ENCODE data around the gene SMPD4. TPM values are rescaled to one million over a fixed set of nuclear protein-coding genes. Genes with fewer than 3 reads are reported as not detected.
A peak's percentile ranks its signal among the peaks of the same experiment; 100 is the strongest.
"Not testable (repeated sequence)": the region's sequence is repeated elsewhere in the genome, so short reads cannot be mapped to it uniquely, and the experiment has no call there.

Gene SMPD4
- total RNA-seq, 2 donors from 2014 or later, result 49.6 to 105 TPM

DNA sequence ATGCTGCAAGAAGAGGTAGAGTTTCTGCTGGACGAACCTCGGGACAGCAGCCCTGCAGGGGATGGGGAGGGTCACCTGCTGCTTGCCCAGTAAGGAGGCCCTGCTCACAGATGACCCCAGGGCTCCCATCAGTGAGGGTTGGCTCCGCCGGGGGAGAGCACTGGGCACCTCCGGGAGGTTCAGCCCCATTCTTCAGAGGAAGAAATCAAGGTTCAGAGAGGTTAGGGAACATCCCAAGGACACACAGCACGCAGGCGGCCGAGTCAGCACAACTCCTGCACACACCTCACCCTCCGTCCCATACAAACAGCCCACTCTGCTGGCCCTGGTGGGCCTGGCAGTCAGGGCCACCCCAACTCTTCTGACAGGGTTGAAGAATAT is 24.8 kb downstream of the SMPD4 start:
- no peaks in the 10 kb centered on the region for H3K27me3 Mint-ChIP-seq
- H3K9me3 Mint-ChIP-seq, result no peaks in the 10 kb centered on the region
- no peak overlapping the region for H3K4me3 Mint-ChIP-seq
- H3K36me3 Mint-ChIP-seq (ENCODE audit: low read depth), result peaks cover 51% of the 10 kb centered on the region
- peaks cover 5% of the 10 kb centered on the region for H3K4me1 Mint-ChIP-seq
- ATAC-seq (replicated peaks), result no peak
- H3K27ac Mint-ChIP-seq, result no peak overlapping the region

DNA sequence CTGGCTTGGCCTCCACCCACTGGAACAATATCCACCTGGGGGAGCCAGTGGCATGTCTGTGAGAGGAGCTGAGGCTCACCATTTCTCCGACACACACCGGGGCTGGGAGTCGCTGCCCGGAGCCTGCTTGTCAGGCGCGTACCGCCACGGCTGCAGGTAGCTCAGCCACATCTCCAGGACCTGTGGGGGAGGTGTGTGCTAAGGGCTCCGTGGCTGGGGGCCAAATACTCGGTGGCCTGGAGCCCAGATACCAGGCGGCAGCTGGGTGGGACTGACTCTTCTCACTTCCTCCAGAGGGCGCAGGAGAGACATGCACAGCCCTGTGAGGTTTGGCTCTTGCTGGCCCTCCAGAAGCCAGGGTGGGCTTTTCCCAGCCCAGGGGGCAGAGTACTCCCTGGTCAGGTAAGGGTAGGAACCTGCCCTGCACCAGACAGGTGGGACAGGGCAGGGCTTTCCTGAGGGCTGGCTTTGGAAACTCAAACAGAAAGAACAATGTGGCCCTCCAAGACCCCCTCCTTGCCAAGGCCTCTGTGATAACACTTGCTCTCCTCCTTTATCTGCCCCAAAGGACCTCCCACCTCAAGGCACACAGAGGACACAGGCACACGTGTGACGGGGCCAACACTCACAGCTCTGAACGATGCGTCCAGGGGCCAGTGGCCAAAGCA is 25.3 kb downstream of the SMPD4 start:
- H3K4me3 Mint-ChIP-seq, result not testable (repeated sequence)

DNA sequence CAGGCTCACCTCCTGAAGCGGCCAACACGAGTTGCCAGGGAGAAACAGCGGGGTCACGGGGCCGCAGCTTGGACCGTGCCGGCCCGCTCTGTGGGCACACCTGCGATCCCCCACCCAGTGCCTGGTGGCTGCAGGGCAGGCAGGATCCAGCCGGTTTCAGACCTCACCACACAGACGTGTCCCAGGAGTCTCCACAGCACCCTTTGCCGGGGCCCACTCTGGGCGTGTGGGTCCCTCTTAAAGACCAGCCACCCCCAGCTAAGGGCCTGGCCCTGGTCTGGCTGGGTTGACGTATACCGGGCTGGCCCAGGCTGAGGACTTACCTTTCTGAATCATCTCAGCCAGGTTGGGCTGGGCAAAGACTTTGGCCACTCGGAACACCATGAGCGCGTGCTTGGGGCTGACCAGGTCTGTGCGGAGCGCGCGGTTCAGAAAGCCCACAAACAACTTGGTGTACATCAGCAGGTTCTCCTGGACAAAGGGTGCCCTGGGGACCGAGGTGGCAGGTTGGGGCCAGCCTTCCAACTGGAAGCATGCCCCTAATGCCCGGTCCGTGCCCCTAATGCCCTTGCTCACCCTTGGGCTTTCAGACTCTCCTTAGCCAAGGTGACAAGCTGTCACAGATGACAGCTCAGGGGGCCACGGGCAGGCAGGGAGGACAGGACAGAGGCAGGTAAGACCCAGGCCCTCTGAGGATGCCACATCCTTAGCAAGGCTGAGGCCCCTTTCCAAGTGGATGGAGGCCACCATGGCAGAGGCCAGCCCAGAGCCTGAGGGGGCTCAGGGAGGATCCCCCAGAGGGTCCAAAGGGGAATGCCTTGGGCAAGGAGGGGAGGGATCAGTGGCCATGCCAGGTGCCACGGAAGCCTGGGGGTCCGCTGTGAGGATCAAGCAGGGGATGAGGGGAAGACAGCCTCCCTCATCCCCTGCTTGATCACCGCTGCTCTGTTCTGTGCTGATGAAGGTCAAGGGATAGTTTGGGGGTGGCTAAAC is 26.3 kb downstream of the SMPD4 start:
- Mint-ChIP-seq H3K4me1 (peaks cover under 1% of the 10 kb centered on the region), H3K27me3 (no peaks in the 10 kb centered on the region), H3K9me3 (no peaks in the 10 kb centered on the region), H3K27ac (no peak overlapping the region), H3K4me3 (no peak overlapping the region), H3K36me3 (ENCODE audit: low read depth) (peaks cover 47% of the 10 kb centered on the region)
- no peak for ATAC-seq (replicated peaks)

More for the DNA sequence above, 25.3 kb downstream of the SMPD4 start:
- H3K36me3 Mint-ChIP-seq (ENCODE audit: low read depth), result peaks cover 51% of the 10 kb centered on the region
- not testable (repeated sequence) for H3K4me1 Mint-ChIP-seq; H3K9me3 Mint-ChIP-seq; H3K27ac Mint-ChIP-seq; H3K27me3 Mint-ChIP-seq; ATAC-seq (replicated peaks)

DNA sequence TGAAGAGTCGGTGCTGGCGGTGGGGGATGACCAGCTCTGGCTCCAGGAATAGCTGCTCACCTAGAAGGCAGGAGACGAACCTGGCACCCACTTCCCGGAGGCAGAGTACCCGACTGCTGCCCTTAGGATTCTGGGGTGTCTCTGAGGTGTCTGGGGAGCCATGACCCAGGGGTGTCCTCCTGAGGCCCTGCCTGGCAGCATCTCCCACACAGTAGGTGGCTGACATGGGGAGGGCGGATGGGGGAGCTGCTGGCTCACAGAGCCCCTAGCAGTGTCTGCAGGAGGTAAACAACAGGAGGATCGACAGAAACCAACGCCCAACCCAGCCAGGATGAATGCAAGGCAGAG is 27.0 kb downstream of the SMPD4 start:
- not testable (repeated sequence) for H3K4me1 Mint-ChIP-seq, H3K4me3 Mint-ChIP-seq

DNA sequence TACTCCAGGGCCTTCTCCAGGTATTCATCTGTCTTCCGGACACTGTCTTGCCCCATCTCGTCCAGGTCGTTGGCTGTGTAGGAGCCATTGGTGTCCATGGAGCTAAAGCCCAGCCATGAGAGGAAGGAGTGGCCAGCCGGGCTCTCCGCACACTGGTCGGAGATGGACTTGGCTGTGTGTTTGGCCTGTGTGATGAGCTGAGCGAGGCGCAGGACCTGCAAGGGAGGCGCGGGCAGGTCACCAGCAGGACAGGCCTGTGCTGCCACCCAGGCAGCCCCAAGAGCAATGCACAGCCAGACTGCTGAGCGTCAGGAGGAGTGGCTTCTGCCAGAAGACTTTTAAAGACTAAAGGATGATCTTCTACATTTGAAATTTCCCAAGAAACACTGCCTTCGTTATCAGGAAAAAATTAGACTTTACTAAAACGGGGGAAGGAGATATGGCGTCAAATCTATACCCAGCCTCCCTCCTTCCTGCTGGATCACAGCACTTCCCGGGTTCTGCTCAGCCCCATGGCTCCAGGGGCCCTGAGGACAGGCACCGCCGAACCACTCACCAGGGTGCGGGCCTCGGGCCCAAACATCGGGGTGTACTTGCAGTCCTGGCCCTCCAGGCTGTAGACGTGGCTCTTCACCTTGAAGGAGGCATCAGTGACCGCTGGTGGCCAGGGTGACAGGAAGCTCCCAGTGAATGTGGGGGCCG is 27.5 kb downstream of the SMPD4 start:
- not testable (repeated sequence) for ATAC-seq (replicated peaks); H3K9me3 Mint-ChIP-seq; H3K27ac Mint-ChIP-seq; H3K27me3 Mint-ChIP-seq; H3K4me1 Mint-ChIP-seq; H3K4me3 Mint-ChIP-seq
- peaks cover 37% of the 10 kb centered on the region for H3K36me3 Mint-ChIP-seq (ENCODE audit: low read depth)

More for the DNA sequence above, 27.0 kb downstream of the SMPD4 start:
- not testable (repeated sequence) for H3K9me3 Mint-ChIP-seq; ATAC-seq (replicated peaks); H3K27me3 Mint-ChIP-seq; H3K27ac Mint-ChIP-seq
- H3K36me3 Mint-ChIP-seq (ENCODE audit: low read depth), result peaks cover 40% of the 10 kb centered on the region

DNA sequence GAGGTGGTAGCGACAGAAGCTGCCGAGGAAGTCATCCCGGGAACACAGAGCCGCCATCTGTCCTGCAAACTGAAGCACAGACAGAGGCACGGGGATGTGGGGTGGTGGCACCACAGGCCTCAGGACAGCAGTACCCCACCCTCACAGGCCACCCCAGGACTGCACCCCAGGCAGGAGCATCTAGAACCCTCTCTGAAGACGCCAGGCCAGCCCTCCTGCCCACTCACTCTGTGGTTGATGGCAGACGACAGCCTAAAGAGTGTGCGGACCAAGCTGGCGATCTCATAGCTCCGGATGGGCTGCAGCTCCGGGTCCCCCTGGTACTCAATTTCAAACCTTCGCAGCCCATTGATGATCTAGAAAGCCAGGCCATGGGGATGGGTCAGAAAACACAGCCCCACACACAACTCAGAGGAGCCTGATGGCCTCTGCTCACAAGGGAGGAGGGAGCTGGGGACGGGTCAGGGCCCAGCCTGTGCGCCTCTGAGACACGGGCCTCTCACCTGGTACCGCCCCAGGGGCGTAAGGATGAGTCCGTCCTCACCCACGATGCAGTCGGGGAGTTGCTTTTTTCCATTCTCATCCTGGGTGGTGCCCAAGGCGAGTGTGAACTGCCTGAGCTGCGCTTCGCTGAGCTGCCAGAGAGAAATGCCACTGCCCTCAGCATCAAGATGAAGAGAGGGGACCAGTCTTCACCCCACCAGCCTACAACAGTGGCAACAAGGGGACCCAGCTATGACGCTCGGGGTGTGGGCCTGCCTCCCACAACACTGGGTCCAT is 28.4 kb downstream of the SMPD4 start:
- no peak overlapping the region for H3K4me3 Mint-ChIP-seq
- H3K27me3 Mint-ChIP-seq, result no peaks in the 10 kb centered on the region
- H3K27ac Mint-ChIP-seq, result no peak overlapping the region
- H3K4me1 Mint-ChIP-seq, result no peaks in the 10 kb centered on the region
- ATAC-seq (replicated peaks), result no peak
- peaks cover 31% of the 10 kb centered on the region for H3K36me3 Mint-ChIP-seq (ENCODE audit: low read depth)
- H3K9me3 Mint-ChIP-seq, result no peaks in the 10 kb centered on the region

DNA sequence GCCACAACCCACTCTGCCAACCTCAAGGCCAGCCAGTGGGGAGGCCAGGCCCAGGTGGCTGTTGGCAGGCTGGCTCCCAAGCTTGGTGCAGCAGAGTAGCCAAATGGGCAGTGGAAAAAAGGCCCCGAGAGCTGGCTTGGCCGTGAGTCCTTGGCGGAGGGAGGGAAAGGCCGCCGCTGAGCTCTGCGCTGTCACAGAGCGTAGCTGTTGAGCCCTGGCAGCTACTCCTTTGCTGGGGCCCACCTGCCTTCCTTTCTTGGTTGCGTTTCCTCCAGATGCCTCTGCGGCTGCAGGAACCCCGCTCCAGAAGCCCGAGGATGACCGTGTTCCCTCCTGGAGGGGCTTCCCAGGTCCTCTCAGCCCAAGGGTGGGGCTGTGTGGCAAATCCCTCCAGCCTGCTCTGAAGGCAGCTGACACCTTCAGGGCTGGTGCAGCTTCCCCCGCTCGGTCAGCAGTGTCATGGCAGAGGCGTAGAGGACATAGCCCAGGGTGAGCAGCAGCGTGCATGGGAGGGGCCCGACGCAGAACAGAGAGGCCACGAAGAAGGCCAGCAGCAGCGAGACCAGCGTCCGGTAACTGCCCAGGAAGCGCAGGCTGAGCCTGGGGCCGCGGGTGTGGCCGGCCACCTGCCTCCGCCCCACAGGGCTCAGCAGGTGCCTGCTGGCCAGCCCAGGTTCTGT is 29.1 kb downstream of the SMPD4 start:
- not testable (repeated sequence) for H3K27ac Mint-ChIP-seq; H3K4me1 Mint-ChIP-seq; ATAC-seq (replicated peaks); H3K4me3 Mint-ChIP-seq; H3K9me3 Mint-ChIP-seq; H3K27me3 Mint-ChIP-seq
- H3K36me3 Mint-ChIP-seq (ENCODE audit: low read depth), result peaks cover 25% of the 10 kb centered on the region

DNA sequence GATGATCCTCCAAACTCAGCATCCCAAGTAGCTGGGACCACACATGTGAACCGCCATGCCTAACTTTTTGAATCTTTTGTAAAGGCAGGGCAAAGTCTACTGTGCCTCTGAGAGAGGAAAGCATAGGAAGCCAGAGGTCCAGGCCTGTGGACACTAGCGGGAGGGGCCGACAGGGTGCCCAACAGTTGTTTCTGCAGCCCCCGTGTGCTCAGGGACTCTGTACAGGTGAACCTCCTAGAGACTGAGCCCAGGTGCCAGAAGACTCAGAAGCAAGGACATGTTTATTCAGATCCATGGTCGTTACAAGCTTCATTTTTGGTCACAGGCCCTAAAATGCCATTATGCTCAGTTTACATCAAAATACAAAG is 30.3 kb downstream of the SMPD4 start:
- H3K27me3 Mint-ChIP-seq; H3K4me3 Mint-ChIP-seq; H3K27ac Mint-ChIP-seq; H3K9me3 Mint-ChIP-seq; ATAC-seq (replicated peaks); H3K4me1 Mint-ChIP-seq: not testable (repeated sequence)
- H3K36me3 Mint-ChIP-seq (ENCODE audit: low read depth), result peaks cover 25% of the 10 kb centered on the region

DNA sequence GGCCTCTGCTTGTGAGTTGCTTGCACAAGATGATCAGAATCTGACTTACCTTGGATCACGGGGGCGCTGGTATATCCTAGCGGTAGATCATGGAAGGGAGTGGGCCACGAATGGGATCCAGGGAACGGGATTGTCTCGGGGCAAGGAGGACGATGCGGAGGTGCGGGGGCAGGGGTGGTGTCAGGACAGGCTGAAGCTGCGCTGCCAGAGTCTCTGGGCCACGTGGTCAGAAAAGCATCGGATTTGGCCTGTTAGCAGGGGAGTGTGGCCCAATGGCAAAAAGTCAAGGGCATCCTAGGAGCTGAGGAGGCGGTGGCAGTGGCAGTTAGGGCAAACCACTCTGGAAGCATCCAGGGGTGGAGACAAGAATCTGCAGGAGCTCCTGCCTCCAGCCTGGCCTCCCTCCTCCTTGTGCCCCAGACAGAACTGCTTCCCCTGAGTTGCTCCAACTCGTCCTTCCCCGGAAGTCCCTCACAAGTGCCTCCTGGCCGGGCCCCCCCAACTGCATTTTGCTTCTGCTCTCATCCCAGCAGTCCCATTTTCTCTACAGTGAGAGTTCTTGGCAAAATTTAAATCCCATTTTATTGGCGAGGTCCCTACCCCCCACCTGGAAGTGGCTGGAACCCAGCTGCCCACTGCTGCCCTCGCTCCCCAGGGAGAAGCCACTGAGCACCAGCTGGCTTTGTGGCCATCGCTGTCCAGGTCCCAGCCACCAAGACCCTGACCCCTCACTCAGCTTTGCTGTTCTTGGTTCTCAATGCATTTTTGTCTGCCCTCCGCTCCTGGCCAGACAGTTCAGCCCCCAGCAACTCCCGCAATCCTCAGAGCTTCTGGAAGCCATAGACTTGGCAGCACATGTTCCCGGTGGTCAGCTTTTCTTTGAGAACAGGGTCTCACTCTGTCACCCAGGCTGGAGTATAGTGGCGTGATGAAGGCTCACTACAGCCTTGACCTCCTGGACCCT is 30.9 kb downstream of the SMPD4 start:
- no peak overlapping the region for H3K4me3 Mint-ChIP-seq
- H3K9me3 Mint-ChIP-seq, result no peaks in the 10 kb centered on the region
- H3K36me3 Mint-ChIP-seq (ENCODE audit: low read depth), result peaks cover 25% of the 10 kb centered on the region
- no peak overlapping the region for H3K27ac Mint-ChIP-seq
- no peak for ATAC-seq (replicated peaks)
- H3K4me1 Mint-ChIP-seq, result no peaks in the 10 kb centered on the region
- no peaks in the 10 kb centered on the region for H3K27me3 Mint-ChIP-seq

DNA sequence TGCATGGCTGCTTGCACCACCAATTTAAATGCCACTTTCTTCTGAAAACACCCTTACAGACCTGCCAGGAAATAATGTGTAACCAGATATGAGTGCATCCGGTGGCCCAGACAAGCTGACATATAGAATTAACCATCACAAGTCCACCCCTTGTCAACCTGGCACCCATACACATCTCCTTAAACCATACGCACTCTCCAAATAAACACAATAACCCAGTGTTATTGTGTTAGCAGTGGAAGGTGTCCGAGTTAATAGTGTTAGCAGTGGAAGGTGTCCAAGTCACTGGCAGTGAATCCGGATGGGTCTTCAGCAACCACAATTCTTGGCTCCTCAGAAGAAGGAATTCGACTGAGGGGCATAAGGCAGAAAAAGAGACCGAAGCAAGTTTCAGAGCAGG is 32.9 kb downstream of the SMPD4 start:
- H3K27ac Mint-ChIP-seq; ATAC-seq (replicated peaks); H3K4me3 Mint-ChIP-seq; H3K9me3 Mint-ChIP-seq; H3K27me3 Mint-ChIP-seq; H3K4me1 Mint-ChIP-seq: not testable (repeated sequence)
- H3K36me3 Mint-ChIP-seq (ENCODE audit: low read depth), result peaks cover 12% of the 10 kb centered on the region

DNA sequence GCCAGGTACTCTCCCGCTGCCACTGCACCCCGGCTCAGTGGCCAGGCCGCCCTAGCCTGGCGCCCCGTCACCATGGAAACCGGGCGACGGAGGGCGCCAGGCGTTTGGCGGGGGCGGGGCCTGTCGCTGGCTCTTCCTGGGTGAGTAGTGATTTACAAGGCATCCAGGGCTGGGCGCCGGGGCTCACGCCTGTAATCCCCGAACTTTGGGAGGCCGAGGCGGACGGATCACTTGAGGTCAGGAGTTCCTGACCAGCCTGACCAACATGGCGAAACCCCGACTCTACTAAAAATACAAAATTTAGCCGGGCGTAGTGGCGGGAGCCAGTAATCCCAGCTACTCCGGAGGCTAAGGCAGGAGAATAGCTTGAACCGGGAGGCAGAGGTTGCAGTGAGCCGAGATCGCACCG is 36.4 kb downstream of the SMPD4 start, which contains the start of gene CCDC74B:
TSS of gene CCDC74B (minus strand) at position 107 of the 409 bp plus-strand sequence. CDS start 116 bp downstream, outside the sequence.
- not testable (repeated sequence) for H3K4me1 Mint-ChIP-seq; H3K36me3 Mint-ChIP-seq (ENCODE audit: low read depth); H3K27me3 Mint-ChIP-seq; H3K9me3 Mint-ChIP-seq
- Mint-ChIP-seq H3K27ac (peak within 1 kb of the TSS; percentile 76), H3K4me3 (peak within 1 kb of the TSS; percentile 79)
- ATAC-seq (replicated peaks), result peak; percentile 92

DNA sequence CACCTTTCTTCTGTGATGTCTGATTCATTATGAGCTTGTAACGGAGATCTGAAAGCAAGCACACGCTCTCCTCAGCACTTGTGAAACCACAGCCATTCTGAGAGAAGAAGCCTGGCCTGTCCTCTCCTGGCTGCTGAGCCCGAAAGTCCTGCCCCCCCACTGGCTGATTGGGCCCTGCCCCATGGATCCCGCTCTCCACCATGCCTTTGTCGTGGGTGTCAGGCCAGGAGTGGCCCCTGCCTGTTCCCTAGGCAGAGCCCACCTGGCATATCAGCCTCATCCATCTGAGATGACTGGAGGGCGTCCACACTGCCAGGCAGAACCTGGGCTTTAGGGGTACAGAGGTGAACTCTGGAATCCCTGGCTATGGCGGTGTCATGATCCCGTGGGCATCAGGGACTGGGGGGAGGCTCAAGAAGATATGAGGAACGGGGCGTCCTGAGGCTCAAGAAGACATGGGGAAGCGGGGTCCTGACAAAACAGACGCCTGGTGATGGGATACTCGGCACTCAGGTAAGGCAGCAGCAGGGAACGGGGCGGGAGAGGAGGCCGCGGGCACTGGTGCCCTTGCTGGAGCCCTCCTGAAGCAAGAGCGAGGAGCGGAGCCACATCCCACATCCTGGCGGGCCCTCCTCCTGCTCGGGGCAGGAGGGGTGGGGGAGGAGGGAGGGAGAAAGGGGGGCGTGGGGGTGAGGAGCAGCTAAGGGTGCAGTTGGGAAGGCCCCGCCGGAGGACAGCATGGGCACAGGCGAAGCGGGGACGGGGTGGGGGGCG is 37.9 kb downstream of the SMPD4 start:
- not testable (repeated sequence) for H3K36me3 Mint-ChIP-seq (ENCODE audit: low read depth)

More for the DNA sequence above, 37.9 kb downstream of the SMPD4 start:
- H3K9me3 Mint-ChIP-seq; H3K27me3 Mint-ChIP-seq; ATAC-seq (replicated peaks); H3K4me1 Mint-ChIP-seq; H3K27ac Mint-ChIP-seq: not testable (repeated sequence)
- peak overlapping the region; percentile 79 for H3K4me3 Mint-ChIP-seq
